H1 (cell line): Measurements from ENCODE around the gene COL19A1. TPM values are rescaled to one million over a fixed set of nuclear protein-coding genes. Genes with fewer than 3 reads are reported as not detected.

Source experiments
- CTCF ChIA-PET: fragments of 300-600 bp; sonication (Branson Sonifier 250); formaldehyde crosslinking; loops from one replicate; lab custom pipeline; 2021; ENCODE audit not compliant: partially characterized antibody; lab: Charles Lee
- POLR2A ChIA-PET: fragments of 300-600 bp; sonication (Branson Sonifier 250); formaldehyde crosslinking; loops from one replicate; lab custom pipeline; 2021; ENCODE audit warnings: inconsistent platforms; ENCODE audit not compliant: partially characterized antibody; lab: Charles Lee
- DNase-seq, 2 experiments: peaks; one replicate each; pipeline versions ENCODE4 v3.0.0 to v3.0.0-alpha.2; 2010 to 2022; ENCODE audit warnings: low spot score in 2 of 2, low read depth in 1 of 2, mixed read lengths in 1 of 2
- FAIRE-seq: peaks from 2 replicates; lab custom pipeline; 2011; peaks lifted over from hg19 to GRCh38; lab: Jason Lieb, UNC
- H2AFZ ChIP-seq: 2 replicates; pipeline ENCODE4 v1.8.1; 2012; ENCODE audit warnings: low read length, inconsistent platforms
- H2AK5ac ChIP-seq: 2 replicates; pipeline ENCODE4 v1.6.1; 2013; ENCODE audit warnings: low read depth, low read length
- H2BK120ac ChIP-seq: replicated peaks from 2 replicates; pipeline ENCODE3; 2013; ENCODE audit warnings: low read depth, low read length, inconsistent platforms
- H2BK12ac ChIP-seq: 2 replicates; pipeline ENCODE4 v1.6.1; 2013; ENCODE audit warnings: low read depth, low read length
- H2BK15ac ChIP-seq: 2 replicates; pipeline ENCODE4 v1.6.1; 2013; ENCODE audit warnings: low read length
- H2BK20ac ChIP-seq: 2 replicates; pipeline ENCODE4 v1.6.1; 2013; ENCODE audit warnings: low read length
- H2BK5ac ChIP-seq: 2 replicates; pipeline ENCODE4 v1.6.1; 2013; ENCODE audit warnings: low read depth, low read length
- H3K14ac ChIP-seq: 2 replicates; pipeline ENCODE4 v1.6.1; 2013; ENCODE audit warnings: inconsistent platforms; ENCODE audit not compliant: insufficient read length
- H3K18ac ChIP-seq: 2 replicates; pipeline ENCODE4 v1.6.1; 2013; ENCODE audit warnings: low read length; ENCODE audit errors: extremely low read depth
- H3K23ac ChIP-seq: 2 replicates; pipeline ENCODE4 v1.6.1; 2013; ENCODE audit warnings: inconsistent platforms; ENCODE audit not compliant: insufficient read length
- H3K23me2 ChIP-seq: 2 replicates; pipeline ENCODE4 v1.6.1; 2013; ENCODE audit warnings: low read depth, low read length
- H3K27ac ChIP-seq: 2 replicates; pipeline ENCODE4 v1.6.1; 2011; ENCODE audit warnings: low read depth, low read length, inconsistent platforms
- H3K27me3 ChIP-seq, 4 experiments: replicated peaks in 1 of 4; 1 replicate in 1 of 4; 2 replicates in 3 of 4; pipeline versions ENCODE4 v1.6.1 to v1.8.1; 2011 to 2013; ENCODE audit warnings: low read length in 3 of 4, mild to moderate bottlenecking in 3 of 4, inconsistent platforms in 2 of 4, mixed read lengths in 2 of 4, moderate library complexity in 1 of 4; ENCODE audit not compliant: control insufficient read depth in 3 of 4, insufficient read depth in 3 of 4; ENCODE audit errors: extremely low read depth in 1 of 4
- H3K36me3 ChIP-seq, 4 experiments: 2 replicates each; pipeline versions ENCODE4 v1.6.1 to v1.8.1; 2011 to 2013; ENCODE audit warnings: mild to moderate bottlenecking in 4 of 4, low read length in 3 of 4, moderate library complexity in 2 of 4, control low read depth in 1 of 4, inconsistent platforms in 1 of 4; ENCODE audit not compliant: insufficient read depth in 4 of 4, control insufficient read depth in 2 of 4
- H3K4ac ChIP-seq: replicated peaks from 2 replicates; pipeline ENCODE3; 2013; ENCODE audit warnings: low read length, low read depth, mixed read lengths, inconsistent platforms; ENCODE audit not compliant: insufficient read length
- H3K4me1 ChIP-seq, 4 experiments: replicated peaks in 1 of 4; 1 replicate in 1 of 4; 2 replicates in 3 of 4; pipeline versions ENCODE4 v1.6.1 to v1.8.1; 2011 to 2013; ENCODE audit warnings: low read length in 3 of 4, inconsistent platforms in 2 of 4, mixed read lengths in 1 of 4; ENCODE audit not compliant: insufficient read depth in 4 of 4, control insufficient read depth in 3 of 4
- H3K4me2 ChIP-seq, 2 experiments: 2 replicates each; pipeline versions ENCODE4 v1.6.1 to v1.8.1; 2011 to 2013; ENCODE audit warnings: low read depth in 2 of 2, low read length in 2 of 2, control low read depth in 1 of 2, inconsistent platforms in 1 of 2, mild to moderate bottlenecking in 1 of 2; ENCODE audit not compliant: insufficient read depth in 1 of 2
- H3K4me3 ChIP-seq, 4 experiments: fragments of 200-600, 300-600 bp in 1 of 4; sonication (generic), shearing (Covaris generic), sonication (Bioruptor Twin) in 1 of 4; 2 replicates each; pipeline versions ENCODE4 v1.5.1 to v1.8.1; 2011 to 2016; ENCODE audit warnings: low read length in 4 of 4, low read depth in 3 of 4, control low read depth in 2 of 4, inconsistent platforms in 2 of 4, mild to moderate bottlenecking in 2 of 4, mixed read lengths in 1 of 4, moderate library complexity in 1 of 4; ENCODE audit not compliant: insufficient read depth in 2 of 4; ENCODE audit errors: extremely low read depth in 1 of 4
- H3K56ac ChIP-seq: replicated peaks from 2 replicates; pipeline ENCODE3; 2013; ENCODE audit warnings: low read depth, mild to moderate bottlenecking, mixed read lengths, low read length, inconsistent platforms; ENCODE audit not compliant: insufficient read length
- H3K79me1 ChIP-seq: 2 replicates; pipeline ENCODE4 v1.6.1; 2013; ENCODE audit warnings: low read depth, low read length, control low read depth
- H3K79me2 ChIP-seq, 2 experiments: 2 replicates each; pipeline versions ENCODE4 v1.6.1 to v1.8.1; 2012 to 2013; ENCODE audit warnings: low read length in 2 of 2, mild to moderate bottlenecking in 2 of 2, inconsistent platforms in 1 of 2; ENCODE audit not compliant: insufficient read depth in 2 of 2, control insufficient read depth in 1 of 2
- H3K9ac ChIP-seq, 4 experiments: replicated peaks in 1 of 4; 1 replicate in 1 of 4; 2 replicates in 3 of 4; pipeline versions ENCODE4 v1.6.1 to v1.8.1; 2011 to 2013; ENCODE audit warnings: low read depth in 3 of 4, low read length in 3 of 4, control low read depth in 2 of 4, mild to moderate bottlenecking in 2 of 4, moderate library complexity in 2 of 4, inconsistent platforms in 1 of 4; ENCODE audit errors: extremely low read depth in 1 of 4
- H3K9me3 ChIP-seq, 2 experiments: 2 replicates each; pipeline versions ENCODE4 v1.6.1 to v1.8.1; 2012 to 2013; ENCODE audit warnings: mild to moderate bottlenecking in 2 of 2, moderate library complexity in 2 of 2, control low read depth in 1 of 2, inconsistent platforms in 1 of 2, low read depth in 1 of 2, low read length in 1 of 2, mixed read lengths in 1 of 2; ENCODE audit not compliant: insufficient read depth in 2 of 2
- H4K20me1 ChIP-seq, 2 experiments: replicated peaks in 1 of 2; 2 replicates each; pipeline versions ENCODE3 to v1.8.1; 2011 to 2013; ENCODE audit warnings: inconsistent platforms in 2 of 2, low read length in 2 of 2, mild to moderate bottlenecking in 1 of 2; ENCODE audit not compliant: insufficient read depth in 2 of 2, control insufficient read depth in 1 of 2
- H4K5ac ChIP-seq: 2 replicates; pipeline ENCODE4 v1.6.1; 2013; ENCODE audit warnings: low read length, low read depth, mixed read lengths, inconsistent platforms; ENCODE audit not compliant: insufficient read length
- H4K8ac ChIP-seq: 2 replicates; pipeline ENCODE4 v1.8.0; 2013; ENCODE audit warnings: mild to moderate bottlenecking, moderate library complexity, low read length, inconsistent platforms; ENCODE audit not compliant: insufficient read depth; ENCODE audit errors: extremely low read depth
- H4K91ac ChIP-seq: replicated peaks from 2 replicates; pipeline ENCODE3; 2013; ENCODE audit warnings: low read length, mixed read lengths, inconsistent platforms; ENCODE audit not compliant: insufficient read length
- RNF2 ChIP-seq: fragments of 200-900, 300-1000 bp; sonication (generic); IDR thresholded peaks from 2 replicates; pipeline ENCODE4 v1.7.1; 2016; ENCODE audit warnings: borderline replicate concordance, low read depth, mild to moderate bottlenecking, antibody characterized with exemption, low read length; ENCODE audit not compliant: poor library complexity, severe bottlenecking; ENCODE audit errors: missing control alignments
- WGBS, 2 experiments: shearing (Covaris generic) in 1 of 2; methylation state at CpG; one replicate each; pipeline versions ENCODE4 v1.1.6 to v1.1.7; 2013 to 2015; ENCODE audit warnings: low lambda C conversion rate in 2 of 2, mixed read lengths in 2 of 2, inconsistent platforms in 1 of 2, low coverage in 1 of 2, missing lambda C conversion rate in 1 of 2; ENCODE audit not compliant: insufficient replicate concordance in 2 of 2, insufficient coverage in 1 of 2, insufficient read length in 1 of 2; ENCODE audit errors: extremely low coverage in 1 of 2, missing lambda C conversion rate in 1 of 2; 5-methylcytosine and 5-hydroxymethylcytosine counted together
- polyA plus RNA-seq, 7 experiments: library from polyadenylated mRNA; depleted of rRNA in 3 of 7; stranded (reverse) in 5 of 7; unstranded in 2 of 7; fragments of >200 nt in 5 of 7; fragments of 200-250 nt in 2 of 7; gene quantifications; 1 replicate in 5 of 7; 2 replicates in 1 of 7; 4 replicates in 1 of 7; pipeline versions ENCODE4 v1.2.1 to v1.2.3, GENCODE V29; 2011 to 2013; ENCODE audit warnings: missing spikeins in 2 of 7, mixed read lengths in 2 of 7
- total RNA-seq: library from RNA; stranded (reverse); fragmentation: NEBNext Ultra II Directional; extraction: Animal tissue kit (Norgen Biotek cat#: 25700); gene quantifications from 2 replicates; pipeline ENCODE4 v1.2.1, GENCODE V29; 2021

The COL19A1 gene
- total and polyA plus RNA-seq, 2 of the 8 experiments (the other 6 are each of a cell fraction or from before 2014, with no cell fraction given), result not detected

- Histone ChIP-seq H2AFZ (no peak overlapping the region), H3K9ac (no peak overlapping the region), H4K8ac (no peak overlapping the region), H3K23me2 (no peaks in the 10 kb centered on the region), H3K4ac (no peak overlapping the region), H3K4me2 (no peak overlapping the region), H3K79me1 (no peaks in the 10 kb centered on the region), H3K14ac (no peak overlapping the region), H3K18ac (no peak overlapping the region), H2BK120ac (no peak overlapping the region), H4K91ac (no peak overlapping the region), H3K9me3 (no peaks in the 10 kb centered on the region; a peak in 1 of 4 replicates), H2BK15ac (no peak overlapping the region), H4K5ac (no peak overlapping the region), H2BK5ac (no peak overlapping the region), H3K27ac (no peak overlapping the region), H3K79me2 (no peaks in the 10 kb centered on the region), H4K20me1 (no peaks in the 10 kb centered on the region), H2BK12ac (no peak overlapping the region), H3K23ac (no peak overlapping the region), H3K56ac (no peak overlapping the region), H3K4me3 (no peak overlapping the region), H3K4me1 (no peaks in the 10 kb centered on the region), H3K36me3 (no peaks in the 10 kb centered on the region), H2BK20ac (no peak overlapping the region), H2AK5ac (no peak overlapping the region), H3K27me3 (no peaks in the 10 kb centered on the region)
- whole genome bisulfite sequencing, 2 experiments, result 91% methylated on average over 3 of the region's 3 CpGs; no CpG with 5 or more reads in 1 of the 2 experiments
- DNase-seq, result no peak
- POLR2A ChIA-PET, result no interaction called here
- CTCF ChIA-PET, result no interaction called here
- no peak for FAIRE-seq
- no peak for TF ChIP-seq RNF2
Observed at GRCh38 chr6:70184723-70185122, 318.4 kb downstream of the COL19A1 start.
